Upper lobe of right lung (tissue), 1 donor: ENCODE data around the gene ZNF683. TPM values are rescaled to one million over a fixed set of nuclear protein-coding genes. Genes with fewer than 3 reads are reported as not detected.

ENCODE experiments used
- ATAC-seq: fragments of 200-7000 bp; cut with Tn5 transposase; one replicate; pipeline ENCODE4 v1.9.1; 2020; ENCODE audit warnings: mild to moderate bottlenecking, moderate library complexity
- DNase-seq: peaks from one replicate; pipeline ENCODE4 v3.0.0-alpha.2; 2020
- H3K27ac ChIP-seq: fragments of 200-600 bp; one replicate; pipeline ENCODE4 v1.8.0; 2022
- H3K27me3 ChIP-seq: fragments of 200-600 bp; one replicate; pipeline ENCODE4 v1.8.0; 2022; ENCODE audit warnings: mild to moderate bottlenecking
- H3K36me3 ChIP-seq: fragments of 200-600 bp; one replicate; pipeline ENCODE4 v1.8.0; 2022
- H3K4me1 ChIP-seq: fragments of 200-600 bp; one replicate; pipeline ENCODE4 v1.8.0; 2022
- H3K4me3 ChIP-seq: fragments of 200-600 bp; one replicate; pipeline ENCODE4 v1.8.0; 2022; ENCODE audit warnings: mild to moderate bottlenecking
- H3K9me3 ChIP-seq: fragments of 200-600 bp; one replicate; pipeline ENCODE4 v1.8.0; 2022
- CTCF ChIP-seq: fragments of 200-600 bp; IDR thresholded peaks from one replicate; pipeline ENCODE4 v1.8.0; 2022; ENCODE audit warnings: antibody characterized with exemption
- intact Hi-C: fragments of 100-400 bp; cut with DNase I; formaldehyde crosslinking; loops from one replicate; pipeline ENCODE4 v1.11.0; 2022
- total RNA-seq: library from RNA; stranded (reverse); fragmentation: NEBNext Ultra II Directional; extraction: Animal tissue kit (Norgen Biotek cat#: 25700); gene quantifications from one replicate; pipeline ENCODE4 v1.2.1, GENCODE V29; 2021
- donor health status: DM: no; HTN: yes; CAD: no; lungs with severe emphysema.

ZNF683 gene
- total RNA-seq, 1 donor from 2014 or later: 1.1 TPM

GRCh38 chr1:26344147-26344920 is 28.2 kb downstream of the ZNF683 start:
- no peaks in the 10 kb centered on the region for H3K27me3 ChIP-seq
- H3K4me1 ChIP-seq: no peaks in the 10 kb centered on the region
- no peaks in the 10 kb centered on the region for H3K36me3 ChIP-seq
- TF ChIP-seq CTCF: no peak
- no peak overlapping the region for H3K4me3 ChIP-seq
- no peak for DNase-seq
- H3K9me3 ChIP-seq: no peaks in the 10 kb centered on the region
- ATAC-seq: no peak
- intact Hi-C loops: no loop called here
- H3K27ac ChIP-seq: no peak overlapping the region

- Histone ChIP-seq H3K27ac (no peak overlapping the region), H3K9me3 (no peaks in the 10 kb centered on the region), H3K4me3 (no peak overlapping the region), H3K4me1 (peaks cover 7% of the 10 kb centered on the region), H3K27me3 (peaks cover 4% of the 10 kb centered on the region), H3K36me3 (no peaks in the 10 kb centered on the region)
- intact Hi-C loops: no loop called here
- ATAC-seq (no peak), DNase-seq (no peak)
- no peak for TF ChIP-seq CTCF
These were observed 32.5 kb downstream of the ZNF683 start for GRCh38 chr1:26340047-26340481.

- H3K27me3 ChIP-seq: peaks cover 15% of the 10 kb centered on the region
- H3K4me3 ChIP-seq: no peak overlapping the region
- intact Hi-C loops: no loop called here
- no peak for ATAC-seq
- H3K9me3 ChIP-seq: no peaks in the 10 kb centered on the region
- peaks cover 7% of the 10 kb centered on the region for H3K4me1 ChIP-seq
- DNase-seq: no peak
- TF ChIP-seq CTCF: no peak
- no peak overlapping the region for H3K27ac ChIP-seq
- H3K36me3 ChIP-seq: no peaks in the 10 kb centered on the region
These were observed 33.9 kb downstream of the ZNF683 start for GRCh38 chr1:26338670-26339069.

- peaks cover 7% of the 10 kb centered on the region for H3K4me1 ChIP-seq
- no peak for TF ChIP-seq CTCF
- intact Hi-C loops: no loop called here
- no peaks in the 10 kb centered on the region for H3K9me3 ChIP-seq
- ATAC-seq: no peak
- no peak overlapping the region for H3K27ac ChIP-seq
- peaks cover 15% of the 10 kb centered on the region for H3K27me3 ChIP-seq
- H3K4me3 ChIP-seq: no peak overlapping the region
- DNase-seq: no peak
- no peaks in the 10 kb centered on the region for H3K36me3 ChIP-seq
These were observed 34.9 kb downstream of the ZNF683 start for GRCh38 chr1:26337625-26338024.

GRCh38 chr1:26337206-26337535 is 35.4 kb downstream of the ZNF683 start:
- TF ChIP-seq CTCF: no peak
- ATAC-seq (no peak), DNase-seq (no peak)
- intact Hi-C loops: no loop called here
- H3K4me3 ChIP-seq: no peak overlapping the region
- no peak overlapping the region for H3K27ac ChIP-seq
- H3K4me1 ChIP-seq: peaks cover 7% of the 10 kb centered on the region
- H3K9me3 ChIP-seq: no peaks in the 10 kb centered on the region
- H3K27me3 ChIP-seq: peaks cover 15% of the 10 kb centered on the region
- H3K36me3 ChIP-seq: no peaks in the 10 kb centered on the region
